ENCODE results near the gene QSOX2.

QSOX2 gene

GRCh38 chr9:136197084-136197875 lies 48.3 kb downstream of the QSOX2 start:
- FAIRE-seq, result no peak
- no peak for DNase-seq (ENCODE audit: extremely low spot score, insufficient read length, low read depth)

GRCh38 chr9:136196404-136197083 lies 49.1 kb downstream of the QSOX2 start:
- FAIRE-seq, result no peak
- no peak for DNase-seq (ENCODE audit: extremely low spot score, insufficient read length, low read depth)

- FAIRE-seq (no peak), DNase-seq (ENCODE audit: extremely low spot score, insufficient read length, low read depth) (no peak)
Observed at GRCh38 chr9:136194540-136194939, 51.1 kb downstream of the QSOX2 start.

- DNase-seq (ENCODE audit: extremely low spot score, insufficient read length, low read depth), result no peak
Observed at GRCh38 chr9:136193891-136194279, 51.7 kb downstream of the QSOX2 start.

GRCh38 chr9:136193127-136193890 lies 52.3 kb downstream of the QSOX2 start:
- no peak for FAIRE-seq
- no peak for DNase-seq (ENCODE audit: extremely low spot score, insufficient read length, low read depth)

More at GRCh38 chr9:136193891-136194279, 51.7 kb downstream of the QSOX2 start:
- FAIRE-seq, result no peak

GRCh38 chr9:136192289-136193126 lies 53.1 kb downstream of the QSOX2 start:
- FAIRE-seq (no peak), DNase-seq (ENCODE audit: extremely low spot score, insufficient read length, low read depth) (no peak)

- FAIRE-seq (no peak), DNase-seq (ENCODE audit: extremely low spot score, insufficient read length, low read depth) (no peak)
Observed at GRCh38 chr9:136191960-136192286, 53.7 kb downstream of the QSOX2 start.

GRCh38 chr9:136191099-136191959 lies 54.3 kb downstream of the QSOX2 start:
- no peak for FAIRE-seq

GRCh38 chr9:136190656-136191055 lies 55.0 kb downstream of the QSOX2 start:
- FAIRE-seq, result no peak
- DNase-seq (ENCODE audit: extremely low spot score, insufficient read length, low read depth), result no peak

More at GRCh38 chr9:136191099-136191959, 54.3 kb downstream of the QSOX2 start:
- DNase-seq (ENCODE audit: extremely low spot score, insufficient read length, low read depth), result no peak

- FAIRE-seq, result no peak
Observed at GRCh38 chr9:136190237-136190601, 55.4 kb downstream of the QSOX2 start.

GRCh38 chr9:136189394-136190236 lies 56.0 kb downstream of the QSOX2 start:
- DNase-seq (ENCODE audit: extremely low spot score, insufficient read length, low read depth) (no peak), FAIRE-seq (no peak)

More at GRCh38 chr9:136190237-136190601, 55.4 kb downstream of the QSOX2 start:
- DNase-seq (ENCODE audit: extremely low spot score, insufficient read length, low read depth), result no peak

GRCh38 chr9:136187683-136188586 lies 57.7 kb downstream of the QSOX2 start:
- FAIRE-seq (no peak), DNase-seq (ENCODE audit: extremely low spot score, insufficient read length, low read depth) (no peak)

GRCh38 chr9:136187197-136187596 lies 58.4 kb downstream of the QSOX2 start:
- FAIRE-seq (no peak), DNase-seq (ENCODE audit: extremely low spot score, insufficient read length, low read depth) (no peak)

- DNase-seq (ENCODE audit: extremely low spot score, insufficient read length, low read depth), result no peak
- FAIRE-seq, result no peak
Observed at GRCh38 chr9:136186386-136186785, 59.2 kb downstream of the QSOX2 start.

- FAIRE-seq, result no peak
- DNase-seq (ENCODE audit: extremely low spot score, insufficient read length, low read depth), result no peak
Observed at GRCh38 chr9:136185596-136186366, 59.8 kb downstream of the QSOX2 start.

GRCh38 chr9:136185066-136185465 lies 60.5 kb downstream of the QSOX2 start:
- FAIRE-seq (no peak), DNase-seq (ENCODE audit: extremely low spot score, insufficient read length, low read depth) (no peak)

Measured in GM18507 (cell line).